A549 (cell line): ENCODE data around the gene RNASE1. TPM values are rescaled to one million over a fixed set of nuclear protein-coding genes. Genes with fewer than 3 reads are reported as not detected.

Experiments used
- ATAC-seq, 2 experiments: fragments of 200-7000 bp in 1 of 2; fragments of >200 bp in 1 of 2; cut with Nextera tagmentation in 1 of 2; cut with Tn5 transposase in 1 of 2; 3 replicates each; pipeline versions ENCODE4 v1.8.0 to v1.9.1; 2018 to 2020; ENCODE audit warnings: mild to moderate bottlenecking in 1 of 2, moderate library complexity in 1 of 2
- CTCF ChIA-PET: fragments of 300-600 bp; sonication (Branson Sonifier 250); formaldehyde crosslinking; extraction: SDS; loops from one replicate; lab custom pipeline; 2021; ENCODE audit warnings: antibody characterized with exemption, inconsistent platforms; lab: Yijun Ruan, JAX
- POLR2A ChIA-PET: fragments of 350-600 bp; formaldehyde crosslinking; extraction: SDS; loops from one replicate; lab custom pipeline; 2021; ENCODE audit warnings: antibody characterized with exemption, inconsistent platforms; lab: Yijun Ruan, JAX
- DNase-seq, 2 experiments: peaks; one replicate each; pipeline versions ENCODE4 v3.0.0 to v3.0.0-alpha.2; 2011 to 2016; ENCODE audit warnings: low read depth in 1 of 2, low spot score in 1 of 2
- FAIRE-seq: peaks from 2 replicates; lab custom pipeline; 2011; peaks lifted over from hg19 to GRCh38; lab: Jason Lieb, UNC
- H3K27ac ChIP-seq, 2 experiments: fragments of >200 bp; sonication (Bioruptor Twin); formaldehyde crosslinking; 3 replicates each; pipeline ENCODE4 v1.5.1; 2016 to 2017
- H3K4me1 ChIP-seq: fragments of >200 bp; sonication (Bioruptor Twin); formaldehyde crosslinking; 3 replicates; pipeline ENCODE4 v1.6.1; 2016
- H3K4me2 ChIP-seq: fragments of >200 bp; sonication (Bioruptor Twin); formaldehyde crosslinking; 3 replicates; pipeline ENCODE4 v1.6.1; 2016
- H3K4me3 ChIP-seq: fragments of >200 bp; sonication (Bioruptor Twin); formaldehyde crosslinking; 3 replicates; pipeline ENCODE4 v1.5.1; 2016
- H3K9me3 ChIP-seq: fragments of >200 bp; sonication (Bioruptor Twin); formaldehyde crosslinking; 3 replicates; pipeline ENCODE4 v1.6.1; 2016
- ATOH8 ChIP-seq: fragments of 250-450 bp; sonication (Bioruptor Pico); IDR thresholded peaks from 2 replicates; pipeline ENCODE4 v1.5.0; 2020; ENCODE audit warnings: low read depth, mild to moderate bottlenecking, moderate library complexity
- BHLHE40 ChIP-seq: IDR thresholded peaks from 2 replicates; pipeline ENCODE4 v1.6.1; 2012; ENCODE audit warnings: low read depth, low read length, inconsistent platforms
- CBX2 ChIP-seq: fragments of 200-600 bp; sonication (generic); IDR thresholded peaks from 2 replicates; pipeline ENCODE4 v1.6.1; 2016; ENCODE audit warnings: low read depth, mild to moderate bottlenecking, borderline replicate concordance
- CEBPB ChIP-seq, 2 experiments: fragments of >200 bp in 1 of 2; sonication (Bioruptor Twin) in 1 of 2; formaldehyde crosslinking in 1 of 2; IDR thresholded peaks; 2 replicates each; pipeline ENCODE4 v1.6.1; 2012 to 2016
- CHD4 ChIP-seq: fragments of 200-600 bp; sonication (generic); IDR thresholded peaks from 2 replicates; pipeline ENCODE4 v1.6.1; 2016; ENCODE audit warnings: antibody characterized with exemption, mild to moderate bottlenecking, borderline replicate concordance
- E2F6 ChIP-seq: IDR thresholded peaks from 2 replicates; pipeline ENCODE4 v1.6.1; 2012; ENCODE audit warnings: low read depth, borderline replicate concordance
- EHMT2 ChIP-seq: fragments of 200-600 bp; sonication (generic); IDR thresholded peaks from 2 replicates; pipeline ENCODE4 v1.6.1; 2016; ENCODE audit warnings: antibody characterized with exemption, low read depth, mild to moderate bottlenecking, moderate library complexity
- ELK1 ChIP-seq: fragments of 150-350 bp; IDR thresholded peaks from 2 replicates; pipeline ENCODE4 v1.6.1; 2014; ENCODE audit warnings: low read depth, mild to moderate bottlenecking, low read length
- EP300 ChIP-seq, 2 experiments: fragments of >200 bp; sonication (Bioruptor Twin); formaldehyde crosslinking; IDR thresholded peaks; 2 replicates in 1 of 2; 3 replicates in 1 of 2; pipeline ENCODE4 v1.6.1; 2016 to 2017
- FOSL2 ChIP-seq, 2 experiments: fragments of 450-650 bp in 1 of 2; fragments of >200 bp in 1 of 2; sonication (Bioruptor Twin) in 1 of 2; formaldehyde crosslinking; IDR thresholded peaks; 2 replicates each; pipeline versions ENCODE4 v1.5.0 to v1.6.1; 2016 to 2020; ENCODE audit warnings: mild to moderate bottlenecking in 1 of 2, moderate library complexity in 1 of 2
- FOXS1 ChIP-seq: fragments of 250-450 bp; sonication (Bioruptor Pico); IDR thresholded peaks from 2 replicates; pipeline ENCODE4 v1.5.0; 2020; ENCODE audit warnings: mild to moderate bottlenecking, moderate library complexity
- HDAC2 ChIP-seq: fragments of 200-600 bp; sonication (generic); IDR thresholded peaks from 2 replicates; pipeline ENCODE4 v1.6.1; 2016
- JUN ChIP-seq, 2 experiments: fragments of >200 bp; sonication (Bioruptor Twin); formaldehyde crosslinking; IDR thresholded peaks; 2 replicates in 1 of 2; 3 replicates in 1 of 2; pipeline ENCODE4 v1.6.1; 2016 to 2017
- MAFK ChIP-seq: fragments of 450-650 bp; IDR thresholded peaks from 2 replicates; pipeline ENCODE4 v1.6.1; 2014; ENCODE audit not compliant: partially characterized antibody
- MAZ ChIP-seq: fragments of 150-350 bp; IDR thresholded peaks from 2 replicates; pipeline ENCODE4 v1.6.1; 2014; ENCODE audit warnings: antibody characterized with exemption, low read depth, low read length, borderline replicate concordance
- PHF8 ChIP-seq: fragments of 200-600 bp; sonication (generic); IDR thresholded peaks from 2 replicates; pipeline ENCODE4 v1.6.1; 2016; ENCODE audit warnings: low read depth, mild to moderate bottlenecking, antibody characterized with exemption, moderate library complexity, borderline replicate concordance
- REST ChIP-seq: fragments of 200-600 bp; sonication (generic); IDR thresholded peaks from 2 replicates; pipeline ENCODE4 v1.6.1; 2016; ENCODE audit warnings: antibody characterized with exemption, mild to moderate bottlenecking, moderate library complexity
- RNF2 ChIP-seq: fragments of 200-600 bp; sonication (generic); IDR thresholded peaks from 2 replicates; pipeline ENCODE4 v1.6.1; 2016; ENCODE audit warnings: low read depth, mild to moderate bottlenecking, antibody characterized with exemption, moderate library complexity, borderline replicate concordance
- SREBF2 ChIP-seq: fragments of 450-650 bp; IDR thresholded peaks from 2 replicates; pipeline ENCODE4 v1.6.1; 2014; ENCODE audit warnings: mild to moderate bottlenecking, moderate library complexity
- TFCP2L1 ChIP-seq: fragments of 250-450 bp; sonication (Bioruptor Pico); IDR thresholded peaks from 2 replicates; pipeline ENCODE4 v1.5.0; 2021; ENCODE audit warnings: mild to moderate bottlenecking
- WGBS: methylation state at CpG from one replicate; pipeline ENCODE4 v1.1.6; 2017; ENCODE audit errors: missing lambda C conversion rate; 5-methylcytosine and 5-hydroxymethylcytosine counted together
- polyA plus RNA-seq, 4 experiments: library from polyadenylated mRNA; depleted of rRNA in 3 of 4; stranded (reverse); fragments of >200 nt; fragmentation: RNase III in 1 of 4; extraction: RNeasy Plus Mini Kit Qiagen cat#74134 plus additional on column Dnase treatment in 1 of 4; gene quantifications; 2 replicates in 3 of 4; 3 replicates in 1 of 4; pipeline ENCODE4 v1.2.3, GENCODE V29; 2011 to 2017

RNASE1 gene
- polyA plus RNA-seq, 2 of the 4 experiments (the other 2 are of a cell fraction): 0.13 to 1.1 TPM

- DNase-seq: no peak
Observed at GRCh38 chr14:20801726-20802125, 918 bp downstream of the RNASE1 start.

GRCh38 chr14:20799892-20800544 is 2.6 kb downstream of the RNASE1 start:
- Histone ChIP-seq H3K4me2 (no peak overlapping the region), H3K27ac (no peak overlapping the region), H3K9me3 (no peaks in the 10 kb centered on the region), H3K4me3 (no peak overlapping the region), H3K4me1 (0 out of 3 replicates have a peak, but pooled peaks cover 5% of the 10 kb centered on the region)
- no peak for DNase-seq
- 69% methylated on average over 9 of the region's 9 CpGs for WGBS
- ChIA-PET POLR2A (no interaction called here), CTCF (interaction anchor here (1.1 to 1.2 kb wide), 2 partner anchors 10 to 171 kb away, joined by 3 to 4 read pairs; no protein-coding TSS in a partner anchor)
- TF ChIP-seq EP300 (IDR thresholded peaks at IDR 0.05) (no peak), JUN (IDR thresholded peaks at IDR 0.05) (no peak), EHMT2 (no peak), ELK1 (no peak), ATOH8 (CRISPR knock-in tag) (no peak), RNF2 (no peak), FOSL2 (IDR thresholded peaks at IDR 0.05) (no peak), FOSL2 (CRISPR knock-in tag; IDR thresholded peaks at IDR 0.05) (no peak), SREBF2 (no peak), CBX2 (no peak), CHD4 (no peak), TFCP2L1 (no peak), REST (no peak), FOXS1 (CRISPR knock-in tag) (no peak), HDAC2 (no peak), PHF8 (no peak), MAZ (no peak), CEBPB (IDR thresholded peaks at IDR 0.05) (no peak)
- no peak for ATAC-seq
- FAIRE-seq: no peak

More at GRCh38 chr14:20801726-20802125, 918 bp downstream of the RNASE1 start:
- FAIRE-seq (no peak), ATAC-seq (peak; percentile 51 to 69; a peak in 4 of 6 replicates)
- no peaks in the 10 kb centered on the region for H3K9me3 ChIP-seq
- 43% methylated on average over 9 of the region's 9 CpGs for WGBS
- no peak overlapping the region for H3K4me3 ChIP-seq
- H3K4me2 ChIP-seq: no peak overlapping the region
- H3K4me1 ChIP-seq: 0 out of 3 replicates have a peak, but pooled peaks cover 5% of the 10 kb centered on the region
- no peak for TF ChIP-seq MAFK
- no peak for TF ChIP-seq E2F6
- TF ChIP-seq BHLHE40: no peak
- H3K27ac ChIP-seq: no peak overlapping the region
- ChIA-PET POLR2A (no interaction called here), CTCF (no interaction called here)
